Measurements from ENCODE around the gene JTB. TPM values are rescaled to one million over a fixed set of nuclear protein-coding genes. Genes with fewer than 3 reads are reported as not detected.

JTB gene
- total RNA-seq, 4 donors from 2014 or later: 157 to 309 (median 259) TPM

DNA sequence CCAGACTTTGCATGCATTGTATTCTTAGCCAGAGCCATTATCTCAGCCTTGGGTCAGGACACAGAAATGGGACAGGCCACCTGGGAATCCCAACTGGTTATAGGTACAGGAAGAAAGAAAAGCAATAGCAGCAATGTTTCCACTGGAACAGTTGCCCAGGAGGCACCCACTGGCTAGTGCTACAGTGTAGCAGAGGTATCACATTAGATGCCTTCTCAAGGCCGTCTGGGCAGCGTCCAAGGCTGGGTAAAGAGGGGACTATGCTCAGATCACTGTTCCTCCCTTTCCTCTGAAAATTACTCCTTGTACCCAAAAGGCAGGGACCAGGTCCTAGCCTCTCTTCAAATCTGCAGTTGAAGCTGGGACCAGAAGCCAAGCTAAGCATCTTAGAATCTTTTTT, 7.1 kb downstream of the JTB start:
- intact Hi-C loops (cut with DNase I; ENCODE audit: low total_unique reads) (no loop called here), in situ Hi-C loops (cut with MboI; ENCODE audit: low sequenced_read_pairs in 4 of 4) (loop anchor here in 1 of 4 donors (10.0 kb wide), 1 partner anchor 156 kb away; no protein-coding TSS in a partner anchor)
- DNase-seq (no peak), ATAC-seq (no peak)
- Histone ChIP-seq H3K4me1 (peaks cover 18 to 20% of the 10 kb centered on the region in 2 donors), H3K27me3 (no peaks in the 10 kb centered on the region), H3K4me3 (no peak overlapping the region), H3K36me3 (peaks cover 0 to 27% of the 10 kb centered on the region in 2 donors), H3K27ac (no peak overlapping the region), H3K9me3 (no peaks in the 10 kb centered on the region)
- TF ChIP-seq CTCF (IDR thresholded peaks at IDR 0.05 in 4 of 5, conservative IDR thresholded peaks at IDR 0.05 in 1 of 5): no peak
- TF ChIP-seq POLR2A (IDR thresholded peaks at IDR 0.05): no peak

DNA sequence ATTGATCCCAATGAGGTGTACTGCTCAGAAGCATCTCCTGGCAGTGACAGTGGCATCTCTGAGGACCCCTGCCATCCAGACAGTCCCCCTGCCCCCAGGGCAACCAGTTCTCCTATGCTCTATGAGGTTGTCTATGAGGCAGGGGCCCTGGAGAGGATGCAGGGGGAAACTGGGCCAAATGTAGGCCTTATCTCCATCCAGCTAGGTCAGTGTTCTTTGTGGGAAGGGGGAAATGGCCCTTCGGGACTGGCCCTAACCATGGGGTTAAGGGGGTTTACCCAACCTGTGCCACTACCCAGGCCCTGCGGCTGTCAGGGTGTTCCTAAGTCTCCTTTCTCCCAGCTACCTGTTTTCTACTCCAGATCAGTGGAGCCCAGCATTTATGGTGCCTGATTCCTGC, 8.5 kb downstream of the JTB start:
- TF ChIP-seq POLR2A (IDR thresholded peaks at IDR 0.05): no peak
- TF ChIP-seq CTCF (IDR thresholded peaks at IDR 0.05 in 4 of 5, conservative IDR thresholded peaks at IDR 0.05 in 1 of 5): no peak
- intact Hi-C loops (cut with DNase I; ENCODE audit: low total_unique reads): no loop called here
- no peak overlapping the region for H3K4me3 ChIP-seq

GRCh38 chr1:153968408-153968807, 9.1 kb downstream of the JTB start:
- Histone ChIP-seq H3K9me3 (no peaks in the 10 kb centered on the region), H3K27me3 (no peaks in the 10 kb centered on the region), H3K27ac (peak overlapping the region; percentile 87 to 94 (median 90)), H3K4me1 (peaks cover 26 to 28% of the 10 kb centered on the region in 2 donors), H3K4me3 (peak overlapping the region; percentile 56 to 68 (median 62)), H3K36me3 (peaks cover 0 to 8% of the 10 kb centered on the region in 2 donors)
- in situ Hi-C loops (cut with MboI; ENCODE audit: low sequenced_read_pairs in 4 of 4): loop anchor here in 1 of 4 donors (10.0 kb wide), 1 partner anchor 294 kb away; the partner anchor contains the start of genes ILF2 and NPR1
- intact Hi-C loops (cut with DNase I; ENCODE audit: low total_unique reads): no loop called here
- no peak for ATAC-seq
- TF ChIP-seq POLR2A (IDR thresholded peaks at IDR 0.05) (no peak), CTCF (IDR thresholded peaks at IDR 0.05 in 4 of 5, conservative IDR thresholded peaks at IDR 0.05 in 1 of 5) (no peak)
- no peak for DNase-seq

More for the DNA sequence above, 8.5 kb downstream of the JTB start:
- in situ Hi-C loops (cut with MboI; ENCODE audit: low sequenced_read_pairs in 4 of 4): loop anchor here in 1 of 4 donors (10.0 kb wide), 1 partner anchor 294 kb away; the partner anchor contains the start of genes ILF2 and NPR1
- H3K4me1 ChIP-seq: peaks cover 25 to 26% of the 10 kb centered on the region in 2 donors
- H3K27me3 ChIP-seq: no peaks in the 10 kb centered on the region
- DNase-seq (no peak), ATAC-seq (no peak)
- H3K9me3 ChIP-seq: no peaks in the 10 kb centered on the region
- peaks cover 0 to 13% of the 10 kb centered on the region in 2 donors for H3K36me3 ChIP-seq
- peak overlapping the region in 2 of 4 donors; percentile 87 to 90 for H3K27ac ChIP-seq

- Histone ChIP-seq H3K4me3 (peak overlapping the region; percentile 56 to 68 (median 62)), H3K9me3 (no peaks in the 10 kb centered on the region), H3K4me1 (peaks cover 26 to 28% of the 10 kb centered on the region in 2 donors), H3K27me3 (no peaks in the 10 kb centered on the region), H3K27ac (peak overlapping the region; percentile 87 to 94 (median 90)), H3K36me3 (peaks cover 0 to 3% of the 10 kb centered on the region in 2 donors)
- in situ Hi-C loops (cut with MboI; ENCODE audit: low sequenced_read_pairs in 4 of 4) (loop anchor here in 1 of 4 donors (10.0 kb wide), 1 partner anchor 293 kb away; the partner anchor contains the start of genes ILF2 and NPR1), intact Hi-C loops (cut with DNase I; ENCODE audit: low total_unique reads) (loop anchor here (1.0 kb wide), 1 partner anchor 18 kb away; the partner anchor contains the start of gene RAB13)
- DNase-seq: peak in 1 of 2 donors; percentile 57
- TF ChIP-seq POLR2A (IDR thresholded peaks at IDR 0.05) (no peak), CTCF (IDR thresholded peaks at IDR 0.05 in 4 of 5, conservative IDR thresholded peaks at IDR 0.05 in 1 of 5) (no peak)
- no peak for ATAC-seq
Observed at GRCh38 chr1:153968000-153968363, 9.5 kb downstream of the JTB start.

Data from gastrocnemius medialis (tissue), 4 donors.